ENCODE measurements around the gene PRR19. TPM values are rescaled to one million over a fixed set of nuclear protein-coding genes. Genes with fewer than 3 reads are reported as not detected.

Gene PRR19
- total RNA-seq, 2 donors from 2014 or later, result 1.4 to 2.7 TPM

DNA sequence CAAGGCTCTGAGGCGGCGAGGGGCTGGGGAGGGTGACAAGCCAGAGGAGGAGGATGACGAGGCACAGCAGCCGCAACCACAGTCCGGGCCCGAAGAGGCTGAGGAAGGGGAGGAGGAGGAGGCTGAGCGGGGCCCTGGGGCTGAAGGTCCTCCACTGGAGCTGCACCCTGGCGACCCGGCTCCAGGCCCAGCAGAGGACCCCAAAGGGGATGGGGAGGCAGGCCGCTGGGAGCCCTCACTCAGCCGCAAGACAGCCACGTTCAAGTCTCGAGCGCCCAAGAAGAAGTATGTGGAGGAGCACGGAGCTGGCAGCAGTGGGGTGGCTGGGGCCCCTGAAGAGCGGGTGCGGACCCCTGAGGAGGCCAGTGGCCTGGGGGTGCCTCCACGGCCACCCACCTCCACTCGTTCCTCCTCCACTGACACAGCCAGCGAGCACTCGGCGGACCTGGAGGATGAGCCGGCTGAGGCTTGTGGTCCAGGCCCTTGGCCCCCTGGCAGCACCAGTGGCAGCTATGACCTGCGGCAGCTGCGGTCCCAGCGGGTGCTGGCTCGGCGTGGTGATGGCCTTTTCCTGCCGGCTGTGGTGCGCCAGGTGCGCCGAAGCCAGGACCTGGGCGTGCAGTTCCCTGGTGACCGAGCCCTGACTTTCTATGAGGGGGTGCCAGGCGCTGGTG, 29.9 kb upstream of the PRR19 start:
- 95% methylated on average over 19 to 35 of the region's 35 CpGs for WGBS, 2 experiments (ENCODE audit: insufficient coverage in 1 of 2, insufficient read length in 1 of 2)
- Mint-ChIP-seq H3K27me3 (ENCODE audit: insufficient read depth) (no peaks in the 10 kb centered on the region), H3K4me1 (peaks cover 25% of the 10 kb centered on the region), H3K36me3 (ENCODE audit: low read depth) (peaks cover 23% of the 10 kb centered on the region), H3K4me3 (no peak overlapping the region), H3K27ac (peak overlapping the region; percentile 65), H3K9me3 (no peaks in the 10 kb centered on the region)
- H3K36me3 ChIP-seq (ENCODE audit: control insufficient read depth, insufficient read depth, low read length), result peaks cover 16% of the 10 kb centered on the region
- no peaks in the 10 kb centered on the region for H3K27me3 ChIP-seq (ENCODE audit: control insufficient read depth, insufficient read depth, low read length, poor library complexity, severe bottlenecking)
- DNase-seq, result no peak
- H3K4me1 ChIP-seq (ENCODE audit: control insufficient read depth, insufficient read depth, low read length), result peaks cover 4% of the 10 kb centered on the region
- no peak overlapping the region for H3K27ac ChIP-seq (ENCODE audit: low read depth, low read length)
- H3K4me3 ChIP-seq (ENCODE audit: low read length), result no peak overlapping the region
- TF ChIP-seq, protein P1, sequence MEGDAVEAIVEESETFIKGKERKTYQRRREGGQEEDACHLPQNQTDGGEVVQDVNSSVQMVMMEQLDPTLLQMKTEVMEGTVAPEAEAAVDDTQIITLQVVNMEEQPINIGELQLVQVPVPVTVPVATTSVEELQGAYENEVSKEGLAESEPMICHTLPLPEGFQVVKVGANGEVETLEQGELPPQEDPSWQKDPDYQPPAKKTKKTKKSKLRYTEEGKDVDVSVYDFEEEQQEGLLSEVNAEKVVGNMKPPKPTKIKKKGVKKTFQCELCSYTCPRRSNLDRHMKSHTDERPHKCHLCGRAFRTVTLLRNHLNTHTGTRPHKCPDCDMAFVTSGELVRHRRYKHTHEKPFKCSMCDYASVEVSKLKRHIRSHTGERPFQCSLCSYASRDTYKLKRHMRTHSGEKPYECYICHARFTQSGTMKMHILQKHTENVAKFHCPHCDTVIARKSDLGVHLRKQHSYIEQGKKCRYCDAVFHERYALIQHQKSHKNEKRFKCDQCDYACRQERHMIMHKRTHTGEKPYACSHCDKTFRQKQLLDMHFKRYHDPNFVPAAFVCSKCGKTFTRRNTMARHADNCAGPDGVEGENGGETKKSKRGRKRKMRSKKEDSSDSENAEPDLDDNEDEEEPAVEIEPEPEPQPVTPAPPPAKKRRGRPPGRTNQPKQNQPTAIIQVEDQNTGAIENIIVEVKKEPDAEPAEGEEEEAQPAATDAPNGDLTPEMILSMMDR (conservative IDR thresholded peaks at IDR 0.05), result no peak
- no peaks in the 10 kb centered on the region for H3K9me3 ChIP-seq (ENCODE audit: control insufficient read depth, low read length)
- H3K9ac ChIP-seq (ENCODE audit: extremely low read depth, low read length, poor library complexity, severe bottlenecking), result no peak overlapping the region

DNA sequence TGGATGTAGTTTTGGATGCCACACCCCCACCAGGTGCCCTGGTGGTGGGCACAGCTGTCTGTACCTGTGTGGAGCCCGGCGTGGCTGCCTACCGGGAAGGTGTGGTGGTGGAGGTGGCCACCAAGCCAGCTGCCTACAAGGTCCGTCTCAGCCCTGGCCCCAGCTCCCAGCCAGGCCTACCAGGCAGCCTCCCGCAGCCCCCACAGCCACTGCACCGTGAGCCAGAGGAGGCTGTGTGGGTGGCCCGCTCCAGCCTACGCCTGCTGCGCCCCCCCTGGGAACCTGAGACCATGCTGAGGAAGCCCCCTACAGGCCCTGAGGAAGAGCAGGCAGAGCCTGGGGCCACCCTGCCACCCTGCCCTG, 29.4 kb upstream of the PRR19 start:
- no peak overlapping the region for H3K27ac Mint-ChIP-seq
- H3K9ac ChIP-seq (ENCODE audit: extremely low read depth, low read length, poor library complexity, severe bottlenecking), result no peak overlapping the region
- WGBS, 2 experiments (ENCODE audit: insufficient coverage in 1 of 2, insufficient read length in 1 of 2), result 94 to 98% methylated on average over 5 to 9 of the region's 9 CpGs
- DNase-seq, result no peak
- no peaks in the 10 kb centered on the region for H3K27me3 ChIP-seq (ENCODE audit: control insufficient read depth, insufficient read depth, low read length, poor library complexity, severe bottlenecking)
- TF ChIP-seq, protein P1 (conservative IDR thresholded peaks at IDR 0.05), result no peak
- peaks cover 24% of the 10 kb centered on the region for H3K4me1 Mint-ChIP-seq
- H3K4me3 Mint-ChIP-seq, result no peak overlapping the region
- H3K27me3 Mint-ChIP-seq (ENCODE audit: insufficient read depth), result no peaks in the 10 kb centered on the region
- H3K4me1 ChIP-seq (ENCODE audit: control insufficient read depth, insufficient read depth, low read length), result peaks cover 4% of the 10 kb centered on the region
- no peaks in the 10 kb centered on the region for H3K9me3 Mint-ChIP-seq
- peaks cover 16% of the 10 kb centered on the region for H3K36me3 ChIP-seq (ENCODE audit: control insufficient read depth, insufficient read depth, low read length)
- no peaks in the 10 kb centered on the region for H3K9me3 ChIP-seq (ENCODE audit: control insufficient read depth, low read length)
- peaks cover 23% of the 10 kb centered on the region for H3K36me3 Mint-ChIP-seq (ENCODE audit: low read depth)
- H3K4me3 ChIP-seq (ENCODE audit: low read length), result no peak overlapping the region
- no peak overlapping the region for H3K27ac ChIP-seq (ENCODE audit: low read depth, low read length)

GRCh38 chr19:42272989-42273406, 28.9 kb upstream of the PRR19 start:
- H3K27ac Mint-ChIP-seq, result no peak overlapping the region
- no peaks in the 10 kb centered on the region for H3K9me3 ChIP-seq (ENCODE audit: control insufficient read depth, low read length)
- TF ChIP-seq, protein P1 (conservative IDR thresholded peaks at IDR 0.05), result no peak

More at GRCh38 chr19:42272989-42273406, 28.9 kb upstream of the PRR19 start:
- Histone ChIP-seq H3K36me3 (ENCODE audit: control insufficient read depth, insufficient read depth, low read length) (peaks cover 16% of the 10 kb centered on the region), H3K4me3 (ENCODE audit: low read length) (no peak overlapping the region), H3K9ac (ENCODE audit: extremely low read depth, low read length, poor library complexity, severe bottlenecking) (no peak overlapping the region), H3K27me3 (ENCODE audit: control insufficient read depth, insufficient read depth, low read length, poor library complexity, severe bottlenecking) (no peaks in the 10 kb centered on the region), H3K27ac (ENCODE audit: low read depth, low read length) (no peak overlapping the region), H3K4me1 (ENCODE audit: control insufficient read depth, insufficient read depth, low read length) (peaks cover 4% of the 10 kb centered on the region)
- H3K36me3 Mint-ChIP-seq (ENCODE audit: low read depth), result peaks cover 23% of the 10 kb centered on the region
- H3K27me3 Mint-ChIP-seq (ENCODE audit: insufficient read depth), result no peaks in the 10 kb centered on the region
- peaks cover 19% of the 10 kb centered on the region for H3K4me1 Mint-ChIP-seq
- 95 to 96% methylated on average over 22 to 23 of the region's 23 CpGs for WGBS, 2 experiments (ENCODE audit: insufficient coverage in 1 of 2, insufficient read length in 1 of 2)
- no peak overlapping the region for H3K4me3 Mint-ChIP-seq
- DNase-seq, result no peak
- H3K9me3 Mint-ChIP-seq, result no peaks in the 10 kb centered on the region

Data from endodermal cell (in vitro differentiated cells).